Muscle of arm (tissue), 12 donors: ENCODE results near the gene CABLES1. TPM values are rescaled to one million over a fixed set of nuclear protein-coding genes. Genes with fewer than 3 reads are reported as not detected.
"Not testable (repeated sequence)": the region's sequence is repeated elsewhere in the genome, so short reads cannot be mapped to it uniquely, and the experiment has no call there.

Experiments
- DNase-seq: peaks from one replicate; pipeline ENCODE4 v3.0.0-alpha.2; 2013
- polyA plus RNA-seq, 12 donors: library from polyadenylated mRNA; unstranded; fragments of 120-200 nt; gene quantifications; one replicate each; pipeline ENCODE4 v1.2.1, GENCODE V29; 2013; ENCODE audit not compliant: insufficient read length in 12 of 12

Gene CABLES1
- polyA plus RNA-seq, 12 donors: 5.1 to 14.9 (median 8.1) TPM; not detected in 1

DNA sequence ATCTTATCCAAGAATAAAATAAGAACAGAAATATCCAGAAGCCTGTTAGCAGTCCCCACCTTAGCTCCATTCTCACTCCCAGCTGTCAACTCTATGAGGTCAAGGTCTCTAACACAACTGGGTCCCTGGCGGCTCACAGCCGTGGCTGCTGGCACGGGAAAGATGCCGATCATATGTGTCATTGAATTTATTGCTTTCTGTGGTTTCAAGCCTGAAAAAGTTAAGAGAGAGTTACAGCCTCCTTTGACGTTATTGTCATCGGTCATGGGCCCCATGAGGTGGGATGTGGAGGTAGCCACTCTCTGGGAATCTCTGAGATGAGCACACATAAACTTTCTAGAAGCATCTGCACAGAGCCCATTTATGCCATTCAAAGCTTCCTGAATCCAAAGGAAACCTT lies 28.7 kb upstream of the CABLES1 start:
- no peak for DNase-seq

DNA sequence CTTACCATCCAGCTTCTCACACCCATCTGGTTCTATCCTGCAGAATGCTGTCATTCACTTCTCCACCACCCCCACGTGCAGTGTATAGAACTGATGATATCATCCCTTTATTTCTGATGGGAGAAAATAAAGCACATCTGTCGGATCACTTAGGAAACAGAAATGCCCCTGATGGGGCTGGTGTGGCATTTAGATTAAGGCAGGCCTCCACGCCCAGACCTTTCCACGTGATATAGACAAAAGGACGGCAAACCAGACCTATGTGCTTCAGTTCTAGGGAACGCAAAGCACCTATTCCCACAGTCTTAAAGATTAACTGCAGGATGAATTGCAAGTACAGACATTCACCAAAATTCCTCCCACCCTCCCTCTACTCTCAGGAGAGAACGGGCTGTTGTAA lies 27.6 kb upstream of the CABLES1 start:
- no peak for DNase-seq

DNA sequence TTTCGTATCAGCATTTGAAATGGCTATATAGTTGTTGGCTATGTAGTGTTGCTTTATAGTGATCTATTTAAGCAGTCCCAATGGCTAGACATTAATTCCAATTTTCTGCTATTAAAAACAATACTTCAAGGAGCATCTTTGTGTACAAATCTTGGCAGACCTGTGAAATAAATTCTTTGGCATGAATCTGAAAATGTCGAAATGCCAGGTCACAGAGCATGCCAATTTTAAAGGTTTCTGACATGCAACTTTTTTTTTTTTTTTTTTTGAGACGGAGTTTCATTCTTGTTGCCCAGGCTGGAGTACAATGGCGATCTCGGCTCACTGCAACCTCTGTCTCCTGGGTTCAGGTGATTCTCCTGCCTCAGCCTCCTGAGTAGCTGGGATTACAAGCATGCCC lies 26.8 kb upstream of the CABLES1 start:
- DNase-seq: no peak

GRCh38 chr18:23109163-23109562 lies 26.1 kb upstream of the CABLES1 start:
- DNase-seq: not testable (repeated sequence)

- DNase-seq: no peak
Observed at GRCh38 chr18:23113576-23113975, 21.7 kb upstream of the CABLES1 start.

DNA sequence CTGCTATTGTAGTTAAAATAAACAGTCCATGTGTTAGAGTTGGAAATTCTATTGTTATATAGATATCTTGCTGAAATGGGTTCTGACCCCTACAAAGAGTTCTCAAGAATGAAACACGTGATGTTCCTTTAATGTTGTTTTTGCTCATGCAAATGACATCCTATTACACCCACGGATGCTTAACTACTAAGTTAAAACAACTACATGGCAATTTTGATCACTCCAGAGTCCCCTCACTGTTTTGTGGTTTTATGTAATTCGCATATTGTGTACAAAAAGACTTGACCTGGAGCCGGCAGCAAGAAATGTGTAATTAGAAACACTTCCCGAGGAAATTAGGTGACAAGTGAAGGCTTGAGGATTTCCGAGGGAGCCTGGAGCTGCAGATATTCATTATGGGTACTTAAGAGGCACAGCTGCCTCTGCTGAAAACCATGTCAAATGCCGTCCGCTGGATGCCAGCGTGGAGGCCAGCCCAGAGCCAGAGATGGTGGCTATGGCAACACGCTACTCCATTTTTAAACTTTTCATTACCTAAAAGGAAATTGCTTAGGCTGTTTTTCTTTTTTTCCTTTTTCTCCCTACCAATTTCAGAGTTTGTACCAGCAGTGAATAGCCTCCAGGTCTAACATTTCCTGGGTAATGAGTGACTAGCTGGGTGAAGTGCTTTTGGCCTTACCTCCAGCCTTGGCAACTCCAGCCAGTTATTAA lies 21.0 kb upstream of the CABLES1 start:
- no peak for DNase-seq

DNA sequence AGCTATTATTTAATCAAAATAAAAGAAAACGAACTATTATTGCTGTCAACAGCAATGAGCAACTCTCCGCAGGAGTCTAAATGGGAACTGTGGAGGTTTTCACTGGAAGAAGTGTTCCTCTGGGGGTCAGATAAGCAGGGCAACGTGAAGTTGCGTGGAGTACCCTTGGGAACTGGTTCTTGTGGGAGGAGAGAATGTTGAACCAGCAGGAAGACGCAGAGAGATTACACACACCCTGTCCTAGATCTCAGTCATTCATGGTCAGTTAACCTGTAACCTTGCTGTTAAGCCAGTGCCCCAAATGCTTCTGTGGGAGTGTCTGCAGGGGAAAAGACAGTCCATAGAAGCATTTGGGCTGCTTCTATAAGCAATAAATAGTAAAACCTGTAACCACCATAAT lies 20.4 kb upstream of the CABLES1 start:
- DNase-seq: no peak

DNA sequence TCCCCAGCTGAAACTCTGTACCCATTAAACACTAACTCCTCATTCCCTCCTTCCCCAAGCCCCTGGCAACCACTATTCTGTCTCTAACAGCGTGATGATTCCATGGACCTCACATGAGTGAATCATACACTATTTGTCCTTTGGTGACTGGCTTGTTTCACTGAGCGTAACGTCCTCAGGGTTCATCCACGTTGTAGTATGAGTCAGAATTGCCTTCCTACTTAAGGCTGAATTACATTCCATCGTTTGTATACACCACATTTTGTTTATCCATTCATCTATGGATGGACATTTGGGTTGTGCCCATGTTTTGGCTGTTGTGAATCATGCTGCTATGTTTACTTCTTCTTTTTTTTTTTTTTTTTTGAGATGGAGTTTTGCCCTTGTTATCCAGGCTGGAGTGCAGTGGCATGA lies 19.6 kb upstream of the CABLES1 start:
- DNase-seq: no peak

DNA sequence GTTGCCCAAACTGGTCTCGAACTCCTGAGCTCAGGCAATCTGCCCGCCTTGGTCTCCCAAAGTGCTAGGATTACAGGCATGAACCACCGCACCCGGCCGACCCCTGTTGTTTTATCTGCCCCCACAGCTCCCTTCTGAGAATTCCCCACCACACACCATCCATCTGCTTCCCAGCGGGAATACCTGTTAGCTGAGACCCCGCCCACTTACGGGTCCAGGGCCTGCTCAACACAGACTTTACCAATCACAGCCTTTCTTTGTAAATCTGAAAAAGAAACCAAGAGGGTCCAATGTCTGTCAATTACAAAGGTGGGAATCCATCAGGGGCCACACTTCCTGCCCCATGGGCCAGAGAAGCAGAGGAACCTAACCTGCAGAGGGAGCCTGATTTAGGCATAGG lies 14.2 kb upstream of the CABLES1 start:
- DNase-seq: no peak

GRCh38 chr18:23122334-23123229 lies 12.7 kb upstream of the CABLES1 start:
- no peak for DNase-seq

GRCh38 chr18:23126376-23127056 lies 8.8 kb upstream of the CABLES1 start:
- no peak for DNase-seq

GRCh38 chr18:23127090-23127489 lies 8.2 kb upstream of the CABLES1 start:
- DNase-seq: no peak

- no peak for DNase-seq
Observed at GRCh38 chr18:23129355-23130002, 5.8 kb upstream of the CABLES1 start.

DNA sequence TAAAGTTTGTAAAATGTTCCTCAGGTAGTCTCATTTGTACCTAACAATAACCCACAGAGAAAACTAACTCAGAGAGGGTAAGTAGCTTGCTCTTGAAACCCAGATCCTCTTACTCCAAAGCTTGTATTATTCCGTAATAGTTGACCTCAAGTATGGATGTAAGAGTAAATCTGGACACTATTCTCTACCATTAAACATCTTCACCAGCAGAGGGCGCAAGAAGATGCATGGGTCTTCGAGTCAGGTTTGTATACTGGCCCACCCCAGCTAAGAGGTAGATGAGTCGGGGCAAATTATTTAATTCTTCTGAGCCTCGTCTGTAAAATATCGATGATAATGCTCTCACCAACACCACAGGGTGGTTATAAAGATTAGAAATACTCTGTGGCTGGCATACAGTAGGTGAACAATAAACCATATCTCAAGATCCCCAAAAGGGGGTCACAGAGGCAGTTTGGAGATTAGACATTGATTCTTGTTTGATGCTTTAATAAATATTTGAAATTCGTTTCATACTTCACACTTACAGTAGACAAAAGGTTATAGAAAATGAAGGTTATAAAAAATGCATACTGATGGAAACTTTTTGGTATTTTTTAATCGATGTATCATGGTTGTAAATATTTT lies 3.5 kb upstream of the CABLES1 start:
- peak; percentile 85 for DNase-seq

DNA sequence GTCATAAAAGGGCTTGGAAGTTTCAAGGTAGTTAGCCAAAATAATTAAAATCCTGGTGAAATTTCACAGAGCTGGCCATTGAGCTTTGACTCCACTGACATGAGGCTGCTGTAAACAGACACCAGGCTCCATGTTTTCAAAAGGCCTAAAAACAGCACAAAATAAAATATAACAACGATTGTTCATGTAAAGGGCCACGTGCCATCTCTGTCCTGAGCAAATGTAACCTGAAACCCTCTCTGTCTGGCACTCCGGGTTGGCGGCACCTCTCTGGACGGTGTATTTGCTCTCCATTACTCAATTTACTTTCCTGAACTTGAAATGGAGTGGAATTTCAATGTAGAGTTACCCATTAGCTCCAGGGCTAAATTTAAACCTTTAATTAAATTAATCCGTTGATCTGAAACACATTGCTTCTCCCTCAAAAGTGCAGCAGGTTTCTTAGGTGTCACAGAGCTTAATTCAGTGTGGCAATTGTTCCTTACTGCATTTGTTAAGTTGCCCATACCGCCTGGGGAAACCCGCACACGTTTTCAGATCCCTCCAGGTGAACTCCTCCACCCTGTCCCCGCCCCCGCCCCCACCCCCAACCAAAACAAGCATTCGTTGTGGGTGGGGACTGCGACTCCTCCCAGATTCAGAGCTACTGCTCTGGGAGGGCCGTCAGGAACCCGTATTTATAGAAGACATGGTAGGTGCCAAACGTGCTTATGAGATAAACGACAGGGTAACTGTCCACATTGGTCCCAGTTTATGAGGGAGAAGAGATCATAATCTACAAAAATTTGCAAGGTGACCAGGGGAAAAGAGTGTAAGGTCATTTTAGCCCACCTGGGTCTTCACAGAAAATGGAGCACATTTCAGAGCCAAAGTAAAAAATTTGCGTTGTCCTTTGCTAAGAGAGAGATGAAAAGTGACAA lies 1.2 kb upstream of the CABLES1 start:
- DNase-seq: no peak

DNA sequence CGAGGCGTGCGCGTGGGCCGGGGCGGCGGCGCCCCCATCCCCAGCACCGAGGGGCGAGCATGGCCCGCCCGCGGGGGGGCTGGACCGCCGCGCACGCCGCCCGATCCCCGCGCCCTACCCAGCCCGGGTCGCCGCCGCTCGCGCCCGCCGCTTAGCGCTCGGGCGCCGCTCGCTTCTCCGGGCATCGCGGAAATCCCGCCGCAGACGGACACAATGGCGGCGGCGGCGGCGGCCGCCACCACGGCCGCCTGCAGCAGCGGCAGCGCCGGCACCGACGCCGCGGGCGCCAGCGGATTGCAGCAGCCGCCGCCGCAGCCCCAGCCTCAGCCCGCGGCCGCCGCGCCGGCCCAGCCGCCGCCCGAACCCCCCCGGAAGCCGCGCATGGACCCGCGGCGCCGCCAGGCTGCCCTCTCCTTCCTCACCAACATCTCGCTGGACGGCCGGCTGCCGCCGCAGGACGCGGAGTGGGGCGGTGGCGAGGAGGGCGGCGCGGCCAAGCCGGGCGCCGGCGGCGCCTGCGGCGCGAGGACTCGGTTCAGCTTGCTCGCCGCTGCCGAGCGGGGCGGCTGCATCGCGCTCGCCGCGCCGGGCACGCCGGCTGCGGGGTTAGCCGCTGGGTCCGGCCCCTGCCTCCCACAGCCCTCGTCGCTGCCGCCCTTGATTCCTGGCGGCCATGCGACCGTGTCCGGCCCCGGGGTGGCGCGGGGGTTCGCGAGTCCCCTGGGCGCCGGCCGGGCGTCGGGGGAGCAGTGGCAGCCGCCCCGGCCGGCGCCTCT lies 453 bp downstream of the CABLES1 start:
- DNase-seq: no peak

- no peak for DNase-seq
Observed at GRCh38 chr18:23136326-23137096, 1.2 kb downstream of the CABLES1 start.

- DNase-seq: no peak
Observed at GRCh38 chr18:23137097-23137635, 1.9 kb downstream of the CABLES1 start.
